ENCODE data around the gene LCK.

LCK gene

DNA sequence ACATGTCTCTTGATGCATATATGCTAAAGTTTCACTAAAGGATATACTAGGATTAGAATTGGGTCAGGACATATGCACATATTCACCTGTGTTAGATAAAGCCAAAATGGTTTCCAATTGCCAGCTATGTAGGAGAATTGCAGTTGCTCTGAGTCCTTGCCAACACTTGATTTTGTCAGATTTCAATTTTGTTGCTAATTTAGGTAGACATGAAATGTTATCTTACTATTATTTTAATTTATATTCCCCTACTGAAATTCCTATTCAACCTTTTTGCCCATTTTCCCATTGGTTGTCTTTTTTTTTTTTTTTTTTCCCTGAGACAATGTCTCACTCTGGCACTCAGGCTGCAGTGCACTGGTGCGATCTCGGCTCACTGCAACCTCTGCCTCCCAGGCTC is 54.2 kb downstream of the LCK start:
- no peaks in the 10 kb centered on the region for H3K9me3 ChIP-seq (ENCODE audit: control insufficient read depth, insufficient read depth, low read depth, low read length)
- no peak overlapping the region for H3K27ac ChIP-seq (ENCODE audit: extremely low read depth, low read depth, low read length)
- no peak overlapping the region for H3K4me3 ChIP-seq (ENCODE audit: low read depth, low read length)
- H3K36me3 ChIP-seq (ENCODE audit: control insufficient read depth in 2 of 2, insufficient read depth in 1 of 2, low read length in 2 of 2) = peaks cover 31 to 63% of the 10 kb centered on the region in 2 experiments
- ChIA-PET CTCF (interaction anchor here (0.6 to 1.9 kb wide), 3 partner anchors 11 to 67 kb away, joined by 4 to 10 read pairs (median 7); no protein-coding TSS in a partner anchor), POLR2A (interaction anchor here (1.2 kb wide), 1 partner anchor 14 kb away, joined by 5 read pairs; the partner anchor contains the start of gene HDAC1)
- H3K4me1 ChIP-seq (ENCODE audit: control insufficient read depth, insufficient read depth, low read length) = peaks cover 4% of the 10 kb centered on the region; the same call in 1 of the 2 replicates
- TF ChIP-seq, protein P1, sequence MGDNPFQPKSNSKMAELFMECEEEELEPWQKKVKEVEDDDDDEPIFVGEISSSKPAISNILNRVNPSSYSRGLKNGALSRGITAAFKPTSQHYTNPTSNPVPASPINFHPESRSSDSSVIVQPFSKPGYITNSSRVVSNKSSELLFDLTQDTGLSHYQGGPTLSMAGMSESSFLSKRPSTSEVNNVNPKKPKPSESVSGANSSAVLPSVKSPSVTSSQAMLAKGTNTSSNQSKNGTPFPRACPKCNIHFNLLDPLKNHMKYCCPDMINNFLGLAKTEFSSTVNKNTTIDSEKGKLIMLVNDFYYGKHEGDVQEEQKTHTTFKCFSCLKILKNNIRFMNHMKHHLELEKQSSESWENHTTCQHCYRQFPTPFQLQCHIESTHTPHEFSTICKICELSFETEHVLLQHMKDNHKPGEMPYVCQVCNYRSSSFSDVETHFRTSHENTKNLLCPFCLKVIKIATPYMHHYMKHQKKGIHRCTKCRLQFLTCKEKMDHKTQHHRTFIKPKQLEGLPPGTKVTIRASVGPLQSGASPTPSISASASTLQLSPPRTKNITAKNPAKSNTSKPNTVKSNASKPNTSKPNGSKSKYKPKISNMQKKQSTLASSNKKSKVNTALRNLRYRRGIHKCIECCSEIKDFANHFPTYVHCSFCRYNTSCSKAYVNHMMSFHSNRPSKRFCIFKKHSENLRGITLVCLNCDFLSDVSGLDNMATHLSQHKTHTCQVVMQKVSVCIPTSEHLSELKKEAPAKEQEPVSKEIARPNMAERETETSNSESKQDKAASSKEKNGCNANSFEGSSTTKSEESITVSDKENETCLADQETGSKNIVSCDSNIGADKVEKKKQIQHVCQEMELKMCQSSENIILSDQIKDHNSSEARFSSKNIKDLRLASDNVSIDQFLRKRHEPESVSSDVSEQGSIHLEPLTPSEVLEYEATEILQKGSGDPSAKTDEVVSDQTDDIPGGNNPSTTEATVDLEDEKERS (tag by site-specific recombination; IDR thresholded peaks at IDR 0.05) = peak; percentile 62; the same call in 1 of the 2 replicates
- no peak for TF ChIP-seq ZBTB10 (tag by site-specific recombination; IDR thresholded peaks at IDR 0.05)
- no peak for TF ChIP-seq PRDM2 (tag by site-specific recombination; IDR thresholded peaks at IDR 0.05; ENCODE audit: borderline replicate concordance)
- peak; percentile 77 for TF ChIP-seq SETDB1 (IDR thresholded peaks at IDR 0.05; ENCODE audit: insufficient read length, low read length)
- TF ChIP-seq GLI4 (tag by site-specific recombination; IDR thresholded peaks at IDR 0.05) = no peak

DNA sequence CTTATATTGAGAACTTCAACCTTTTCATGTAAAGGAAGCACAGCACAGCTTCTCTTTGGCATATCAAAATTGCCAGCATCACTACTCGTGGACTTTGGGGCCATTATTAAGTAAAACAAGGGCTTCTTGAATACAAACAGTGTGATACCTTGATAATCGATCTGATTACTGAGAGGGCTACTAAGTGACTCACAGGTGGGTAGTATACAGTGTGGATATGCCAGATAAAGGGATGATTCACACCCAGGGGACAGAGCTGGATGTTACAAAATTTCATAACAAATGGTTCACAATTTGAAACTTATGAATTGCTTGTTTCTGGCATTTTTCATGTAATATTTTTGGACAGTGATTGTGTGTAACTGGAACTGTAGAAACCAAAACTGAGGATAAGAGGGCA is 56.3 kb downstream of the LCK start:
- Histone ChIP-seq H3K36me3 (ENCODE audit: control insufficient read depth in 2 of 2, insufficient read depth in 1 of 2, low read length in 2 of 2) (peaks cover 31 to 51% of the 10 kb centered on the region in 2 experiments), H3K27ac (ENCODE audit: extremely low read depth, low read depth, low read length) (no peak overlapping the region), H3K4me3 (ENCODE audit: low read depth, low read length) (no peak overlapping the region), H3K4me1 (ENCODE audit: control insufficient read depth, insufficient read depth, low read length) (peaks cover 12% of the 10 kb centered on the region), H3K9me3 (ENCODE audit: control insufficient read depth, insufficient read depth, low read depth, low read length) (no peaks in the 10 kb centered on the region)
- no peak for TF ChIP-seq MEIS1 (CRISPR knock-in tag; IDR thresholded peaks at IDR 0.05; ENCODE audit: borderline replicate concordance)
- POLR2A ChIA-PET = interaction anchor here (1.4 kb wide), 1 partner anchor 29 kb away, joined by 3 read pairs; the partner anchor contains the start of gene MARCKSL1
- CTCF ChIA-PET = interaction anchor here (2.2 kb wide), 1 partner anchor 9 kb away, joined by 5 read pairs; no protein-coding TSS in a partner anchor

GRCh38 chr1:32309960-32310359 is 58.9 kb downstream of the LCK start:
- ChIA-PET POLR2A (interaction anchor here (1.0 kb wide), 1 partner anchor 26 kb away, joined by 4 read pairs; the partner anchor contains the start of gene MARCKSL1), CTCF (no interaction called here)
- Histone ChIP-seq H3K36me3 (ENCODE audit: control insufficient read depth in 2 of 2, insufficient read depth in 1 of 2, low read length in 2 of 2) (peaks cover 11 to 30% of the 10 kb centered on the region in 2 experiments), H3K27ac (ENCODE audit: extremely low read depth, low read depth, low read length) (no peak overlapping the region), H3K4me3 (ENCODE audit: low read depth, low read length) (no peak overlapping the region), H3K9me3 (ENCODE audit: control insufficient read depth, insufficient read depth, low read depth, low read length) (no peaks in the 10 kb centered on the region), H3K4me1 (ENCODE audit: control insufficient read depth, insufficient read depth, low read length) (peaks cover 12% of the 10 kb centered on the region)
- TF ChIP-seq ZNF521 (tag by site-specific recombination; IDR thresholded peaks at IDR 0.05) (no peak), ZNF792 (tag by site-specific recombination; IDR thresholded peaks at IDR 0.05) (no peak), ZNF121 (tag by site-specific recombination; IDR thresholded peaks at IDR 0.05) (peak; percentile 49; the same call in 1 of the 2 replicates), ZNF660 (tag by site-specific recombination; IDR thresholded peaks at IDR 0.05) (no peak), AEBP2 (tag by site-specific recombination; IDR thresholded peaks at IDR 0.05; ENCODE audit: borderline replicate concordance) (no peak), KLF8 (tag by site-specific recombination; IDR thresholded peaks at IDR 0.05) (no peak), ZNF114 (tag by site-specific recombination; IDR thresholded peaks at IDR 0.05) (no peak)
- TF ChIP-seq, protein P2, sequence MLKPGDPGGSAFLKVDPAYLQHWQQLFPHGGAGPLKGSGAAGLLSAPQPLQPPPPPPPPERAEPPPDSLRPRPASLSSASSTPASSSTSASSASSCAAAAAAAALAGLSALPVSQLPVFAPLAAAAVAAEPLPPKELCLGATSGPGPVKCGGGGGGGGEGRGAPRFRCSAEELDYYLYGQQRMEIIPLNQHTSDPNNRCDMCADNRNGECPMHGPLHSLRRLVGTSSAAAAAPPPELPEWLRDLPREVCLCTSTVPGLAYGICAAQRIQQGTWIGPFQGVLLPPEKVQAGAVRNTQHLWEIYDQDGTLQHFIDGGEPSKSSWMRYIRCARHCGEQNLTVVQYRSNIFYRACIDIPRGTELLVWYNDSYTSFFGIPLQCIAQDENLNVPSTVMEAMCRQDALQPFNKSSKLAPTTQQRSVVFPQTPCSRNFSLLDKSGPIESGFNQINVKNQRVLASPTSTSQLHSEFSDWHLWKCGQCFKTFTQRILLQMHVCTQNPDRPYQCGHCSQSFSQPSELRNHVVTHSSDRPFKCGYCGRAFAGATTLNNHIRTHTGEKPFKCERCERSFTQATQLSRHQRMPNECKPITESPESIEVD (tag by site-specific recombination; IDR thresholded peaks at IDR 0.05) = peak; percentile 42; the same call in 1 of the 2 replicates
